A549 (cell line): ENCODE measurements around the gene SEMA5A. TPM values are rescaled to one million over a fixed set of nuclear protein-coding genes. Genes with fewer than 3 reads are reported as not detected.

Experiments used
- ATAC-seq, 2 experiments: fragments of 200-7000 bp in 1 of 2; fragments of >200 bp in 1 of 2; cut with Nextera tagmentation in 1 of 2; cut with Tn5 transposase in 1 of 2; 3 replicates each; pipeline versions ENCODE4 v1.8.0 to v1.9.1; 2018 to 2020; ENCODE audit warnings: mild to moderate bottlenecking in 1 of 2, moderate library complexity in 1 of 2
- CTCF ChIA-PET: fragments of 300-600 bp; sonication (Branson Sonifier 250); formaldehyde crosslinking; extraction: SDS; loops from one replicate; lab custom pipeline; 2021; ENCODE audit warnings: antibody characterized with exemption, inconsistent platforms; lab: Yijun Ruan, JAX
- POLR2A ChIA-PET: fragments of 350-600 bp; formaldehyde crosslinking; extraction: SDS; loops from one replicate; lab custom pipeline; 2021; ENCODE audit warnings: antibody characterized with exemption, inconsistent platforms; lab: Yijun Ruan, JAX
- DNase-seq, 2 experiments: peaks; one replicate each; pipeline versions ENCODE4 v3.0.0 to v3.0.0-alpha.2; 2011 to 2016; ENCODE audit warnings: low read depth in 1 of 2, low spot score in 1 of 2
- FAIRE-seq: peaks from 2 replicates; lab custom pipeline; 2011; peaks lifted over from hg19 to GRCh38; lab: Jason Lieb, UNC
- H3K27ac ChIP-seq, 2 experiments: fragments of >200 bp; sonication (Bioruptor Twin); formaldehyde crosslinking; 3 replicates each; pipeline ENCODE4 v1.5.1; 2016 to 2017
- H3K4me1 ChIP-seq: fragments of >200 bp; sonication (Bioruptor Twin); formaldehyde crosslinking; 3 replicates; pipeline ENCODE4 v1.6.1; 2016
- H3K4me2 ChIP-seq: fragments of >200 bp; sonication (Bioruptor Twin); formaldehyde crosslinking; 3 replicates; pipeline ENCODE4 v1.6.1; 2016
- H3K4me3 ChIP-seq: fragments of >200 bp; sonication (Bioruptor Twin); formaldehyde crosslinking; 3 replicates; pipeline ENCODE4 v1.5.1; 2016
- H3K9me3 ChIP-seq: fragments of >200 bp; sonication (Bioruptor Twin); formaldehyde crosslinking; 3 replicates; pipeline ENCODE4 v1.6.1; 2016
- CBX2 ChIP-seq: fragments of 200-600 bp; sonication (generic); IDR thresholded peaks from 2 replicates; pipeline ENCODE4 v1.6.1; 2016; ENCODE audit warnings: low read depth, mild to moderate bottlenecking, borderline replicate concordance
- CHD4 ChIP-seq: fragments of 200-600 bp; sonication (generic); IDR thresholded peaks from 2 replicates; pipeline ENCODE4 v1.6.1; 2016; ENCODE audit warnings: antibody characterized with exemption, mild to moderate bottlenecking, borderline replicate concordance
- EHF ChIP-seq: fragments of 250-450 bp; sonication (Bioruptor Pico); IDR thresholded peaks from 2 replicates; pipeline ENCODE4 v1.5.0; 2020; ENCODE audit warnings: mild to moderate bottlenecking
- EP300 ChIP-seq, 2 experiments: fragments of >200 bp; sonication (Bioruptor Twin); formaldehyde crosslinking; IDR thresholded peaks; 2 replicates in 1 of 2; 3 replicates in 1 of 2; pipeline ENCODE4 v1.6.1; 2016 to 2017
- ESRRA ChIP-seq: fragments of 150-350 bp; IDR thresholded peaks from 2 replicates; pipeline ENCODE4 v1.6.1; 2014; ENCODE audit warnings: mild to moderate bottlenecking, low read length, borderline replicate concordance
- HDAC2 ChIP-seq: fragments of 200-600 bp; sonication (generic); IDR thresholded peaks from 2 replicates; pipeline ENCODE4 v1.6.1; 2016
- HEYL ChIP-seq: fragments of 250-450 bp; sonication (Bioruptor Pico); IDR thresholded peaks from 2 replicates; pipeline ENCODE4 v1.8.0; 2021; ENCODE audit warnings: mild to moderate bottlenecking, moderate library complexity
- MAZ ChIP-seq: fragments of 150-350 bp; IDR thresholded peaks from 2 replicates; pipeline ENCODE4 v1.6.1; 2014; ENCODE audit warnings: antibody characterized with exemption, low read depth, low read length, borderline replicate concordance
- NFE2L2 ChIP-seq: fragments of 150-350 bp; conservative IDR thresholded peaks from 2 replicates; pipeline ENCODE4 v1.6.1; 2014; ENCODE audit warnings: low read length
- NPAS2 ChIP-seq: fragments of 250-450 bp; sonication (Bioruptor Pico); IDR thresholded peaks from 2 replicates; pipeline ENCODE4 v1.8.0; 2022; ENCODE audit warnings: mild to moderate bottlenecking, moderate library complexity, borderline replicate concordance
- PHF8 ChIP-seq: fragments of 200-600 bp; sonication (generic); IDR thresholded peaks from 2 replicates; pipeline ENCODE4 v1.6.1; 2016; ENCODE audit warnings: low read depth, mild to moderate bottlenecking, antibody characterized with exemption, moderate library complexity, borderline replicate concordance
- POLR2AphosphoS2 ChIP-seq: conservative IDR thresholded peaks from 2 replicates; pipeline ENCODE4 v1.6.1; 2012; ENCODE audit warnings: low read length, improper control_type of control experiment, inconsistent platforms
- RAD21 ChIP-seq, 2 experiments: fragments of >200 bp in 1 of 2; sonication (Bioruptor Twin) in 1 of 2; formaldehyde crosslinking in 1 of 2; IDR thresholded peaks in 1 of 2; conservative IDR thresholded peaks in 1 of 2; 2 replicates in 1 of 2; 3 replicates in 1 of 2; pipeline ENCODE4 v1.6.1; 2012 to 2018; ENCODE audit warnings: inconsistent platforms in 1 of 2
- RCOR1 ChIP-seq: fragments of 150-350 bp; IDR thresholded peaks from 2 replicates; pipeline ENCODE4 v1.6.1; 2014; ENCODE audit warnings: antibody characterized with exemption, low read length, low read depth
- RNF2 ChIP-seq: fragments of 200-600 bp; sonication (generic); IDR thresholded peaks from 2 replicates; pipeline ENCODE4 v1.6.1; 2016; ENCODE audit warnings: low read depth, mild to moderate bottlenecking, antibody characterized with exemption, moderate library complexity, borderline replicate concordance
- TFCP2L1 ChIP-seq: fragments of 250-450 bp; sonication (Bioruptor Pico); IDR thresholded peaks from 2 replicates; pipeline ENCODE4 v1.5.0; 2021; ENCODE audit warnings: mild to moderate bottlenecking
- TP53 ChIP-seq: fragments of 250-450 bp; sonication (Bioruptor Pico); IDR thresholded peaks from 2 replicates; pipeline ENCODE4 v1.5.0; 2021; ENCODE audit warnings: mild to moderate bottlenecking, moderate library complexity
- ZC3H11A ChIP-seq: fragments of 450-650 bp; IDR thresholded peaks from 2 replicates; pipeline ENCODE4 v1.6.1; 2014; ENCODE audit warnings: antibody characterized with exemption, mild to moderate bottlenecking
- ZSCAN20 ChIP-seq: fragments of 250-450 bp; sonication (Bioruptor Pico); IDR thresholded peaks from 2 replicates; pipeline ENCODE4 v1.8.0; 2022; ENCODE audit warnings: mild to moderate bottlenecking, moderate library complexity
- WGBS: methylation state at CpG from one replicate; pipeline ENCODE4 v1.1.6; 2017; ENCODE audit errors: missing lambda C conversion rate; 5-methylcytosine and 5-hydroxymethylcytosine counted together
- polyA plus RNA-seq, 4 experiments: library from polyadenylated mRNA; depleted of rRNA in 3 of 4; stranded (reverse); fragments of >200 nt; fragmentation: RNase III in 1 of 4; extraction: RNeasy Plus Mini Kit Qiagen cat#74134 plus additional on column Dnase treatment in 1 of 4; gene quantifications; 2 replicates in 3 of 4; 3 replicates in 1 of 4; pipeline ENCODE4 v1.2.3, GENCODE V29; 2011 to 2017
- TF ChIP-seq, protein P1 (sequence below): IDR thresholded peaks from 2 replicates; pipeline ENCODE4 v1.6.1; 2012
- TF ChIP-seq, protein P2 (sequence below): fragments of 250-450 bp; sonication (Bioruptor Pico); IDR thresholded peaks from 2 replicates; pipeline ENCODE4 v1.5.0; 2020; ENCODE audit warnings: low read depth, mild to moderate bottlenecking, moderate library complexity
- TF ChIP-seq, protein P3 (sequence below): fragments of 200-600 bp; sonication (generic); IDR thresholded peaks from 2 replicates; pipeline ENCODE4 v1.6.1; 2016; ENCODE audit warnings: antibody characterized with exemption, mild to moderate bottlenecking, moderate library complexity
- TF ChIP-seq, protein P4 (sequence below): fragments of >200 bp; sonication (Bioruptor Twin); formaldehyde crosslinking; IDR thresholded peaks from 3 replicates; pipeline ENCODE4 v1.6.1; 2016
- TF ChIP-seq, protein P5 (sequence below): fragments of 150-350 bp; IDR thresholded peaks from 2 replicates; pipeline ENCODE4 v1.6.1; 2014; ENCODE audit warnings: low read depth, mild to moderate bottlenecking, low read length

The SEMA5A gene
- polyA plus RNA-seq, 2 of the 4 experiments (the other 2 are of a cell fraction): not detected

DNA sequence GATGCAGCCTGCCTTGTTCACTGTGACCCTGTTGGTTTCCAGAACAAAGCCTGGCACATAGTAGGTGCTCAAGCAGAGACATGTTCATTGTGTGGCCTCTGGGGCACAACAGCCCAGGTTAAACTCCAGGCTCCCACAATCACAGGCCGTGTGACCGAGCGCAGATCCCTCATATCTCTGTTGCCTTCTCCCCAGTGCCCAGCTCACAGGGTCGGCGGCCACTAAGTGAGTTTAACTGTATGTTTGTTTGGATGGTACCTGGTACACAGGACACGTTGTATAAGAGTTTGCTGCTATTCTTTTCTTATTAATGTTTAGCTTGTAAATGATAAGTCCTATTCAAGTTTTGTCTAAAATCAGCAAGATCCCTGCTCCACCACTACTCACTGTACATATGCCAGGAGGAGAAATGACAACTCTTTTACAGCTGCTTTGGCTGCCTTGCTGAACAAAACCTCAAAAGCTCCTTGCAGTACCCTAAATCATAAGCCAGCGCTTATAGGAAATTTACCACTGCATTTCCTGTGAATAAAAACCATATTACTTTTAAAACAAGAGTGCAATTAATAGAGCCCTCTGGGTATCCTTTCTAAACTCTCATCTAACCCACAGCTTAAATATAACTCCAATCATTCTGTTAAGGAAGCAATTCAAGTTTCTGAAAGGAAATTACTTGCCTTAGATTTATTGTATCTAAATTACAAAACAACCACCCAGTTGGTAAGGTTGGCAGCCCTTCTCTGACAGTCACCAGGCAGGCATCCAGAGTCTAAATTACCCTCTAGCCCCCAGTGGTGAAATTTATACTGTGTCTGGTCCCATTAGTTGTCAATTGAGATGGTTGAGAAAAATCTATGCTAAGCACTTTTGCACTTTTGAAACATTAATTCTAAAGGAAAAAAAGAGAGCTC is 379.4 kb downstream of the SEMA5A start:
- ATAC-seq: no peak

DNA sequence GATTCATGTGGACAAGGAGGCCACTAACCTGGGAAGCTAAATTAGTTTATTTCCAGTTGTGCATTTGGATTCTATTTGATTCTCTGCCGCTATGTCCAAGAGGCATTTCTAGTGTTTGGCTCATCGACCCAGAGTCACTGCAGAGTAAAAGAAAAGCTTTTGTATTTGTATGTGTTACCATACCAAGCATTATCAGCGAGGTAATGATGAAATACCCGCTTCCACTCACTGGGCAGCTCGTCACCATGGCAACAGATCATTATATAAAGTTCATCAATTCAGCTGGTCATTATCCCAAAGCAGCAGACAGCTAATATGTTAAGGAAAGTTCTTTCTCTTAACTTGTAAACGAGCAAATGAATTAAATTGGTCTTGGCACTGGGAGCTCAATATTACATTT is 380.3 kb downstream of the SEMA5A start:
- FAIRE-seq (no peak), DNase-seq (no peak), ATAC-seq (no peak)
- CTCF ChIA-PET: interaction anchor here (1.0 kb wide), 1 partner anchor 42 kb away, joined by 3 read pairs; no protein-coding TSS in a partner anchor
- Histone ChIP-seq H3K4me3 (no peak overlapping the region), H3K9me3 (no peaks in the 10 kb centered on the region), H3K27ac (no peak overlapping the region), H3K4me2 (no peak overlapping the region), H3K4me1 (no peaks in the 10 kb centered on the region)
- TF ChIP-seq TP53 (CRISPR knock-in tag) (no peak), EHF (CRISPR knock-in tag) (no peak), ZSCAN20 (no peak), POLR2AphosphoS2 (no peak), MAZ (no peak), ZC3H11A (no peak)
- TF ChIP-seq, protein P1, sequence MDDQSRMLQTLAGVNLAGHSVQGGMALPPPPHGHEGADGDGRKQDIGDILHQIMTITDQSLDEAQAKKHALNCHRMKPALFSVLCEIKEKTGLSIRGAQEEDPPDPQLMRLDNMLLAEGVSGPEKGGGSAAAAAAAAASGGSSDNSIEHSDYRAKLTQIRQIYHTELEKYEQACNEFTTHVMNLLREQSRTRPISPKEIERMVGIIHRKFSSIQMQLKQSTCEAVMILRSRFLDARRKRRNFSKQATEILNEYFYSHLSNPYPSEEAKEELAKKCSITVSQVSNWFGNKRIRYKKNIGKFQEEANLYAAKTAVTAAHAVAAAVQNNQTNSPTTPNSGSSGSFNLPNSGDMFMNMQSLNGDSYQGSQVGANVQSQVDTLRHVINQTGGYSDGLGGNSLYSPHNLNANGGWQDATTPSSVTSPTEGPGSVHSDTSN: no peak
- TF ChIP-seq, protein P2, sequence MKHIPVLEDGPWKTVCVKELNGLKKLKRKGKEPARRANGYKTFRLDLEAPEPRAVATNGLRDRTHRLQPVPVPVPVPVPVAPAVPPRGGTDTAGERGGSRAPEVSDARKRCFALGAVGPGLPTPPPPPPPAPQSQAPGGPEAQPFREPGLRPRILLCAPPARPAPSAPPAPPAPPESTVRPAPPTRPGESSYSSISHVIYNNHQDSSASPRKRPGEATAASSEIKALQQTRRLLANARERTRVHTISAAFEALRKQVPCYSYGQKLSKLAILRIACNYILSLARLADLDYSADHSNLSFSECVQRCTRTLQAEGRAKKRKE: no peak
- 15% methylated on average over 6 of the region's 6 CpGs for WGBS
- POLR2A ChIA-PET: no interaction called here

More for the DNA sequence above, 379.4 kb downstream of the SEMA5A start:
- no peak overlapping the region for H3K27ac ChIP-seq
- H3K4me3 ChIP-seq: no peak overlapping the region
- ChIA-PET POLR2A (no interaction called here), CTCF (interaction anchor here (0.6 to 1.1 kb wide), 2 partner anchors 1238 to 1689 kb away, joined by 3 read pairs; no protein-coding TSS in a partner anchor)
- 32% methylated on average over 7 of the region's 7 CpGs for WGBS
- no peak overlapping the region for H3K4me2 ChIP-seq
- FAIRE-seq (no peak), DNase-seq (no peak)
- H3K9me3 ChIP-seq: no peaks in the 10 kb centered on the region
- TF ChIP-seq RAD21 (conservative IDR thresholded peaks at IDR 0.05 in 1 of 2, IDR thresholded peaks at IDR 0.05 in 1 of 2) (no peak), RNF2 (no peak), CHD4 (no peak), TFCP2L1 (CRISPR knock-in tag) (no peak), EP300 (IDR thresholded peaks at IDR 0.05) (no peak)
- TF ChIP-seq, protein P3, sequence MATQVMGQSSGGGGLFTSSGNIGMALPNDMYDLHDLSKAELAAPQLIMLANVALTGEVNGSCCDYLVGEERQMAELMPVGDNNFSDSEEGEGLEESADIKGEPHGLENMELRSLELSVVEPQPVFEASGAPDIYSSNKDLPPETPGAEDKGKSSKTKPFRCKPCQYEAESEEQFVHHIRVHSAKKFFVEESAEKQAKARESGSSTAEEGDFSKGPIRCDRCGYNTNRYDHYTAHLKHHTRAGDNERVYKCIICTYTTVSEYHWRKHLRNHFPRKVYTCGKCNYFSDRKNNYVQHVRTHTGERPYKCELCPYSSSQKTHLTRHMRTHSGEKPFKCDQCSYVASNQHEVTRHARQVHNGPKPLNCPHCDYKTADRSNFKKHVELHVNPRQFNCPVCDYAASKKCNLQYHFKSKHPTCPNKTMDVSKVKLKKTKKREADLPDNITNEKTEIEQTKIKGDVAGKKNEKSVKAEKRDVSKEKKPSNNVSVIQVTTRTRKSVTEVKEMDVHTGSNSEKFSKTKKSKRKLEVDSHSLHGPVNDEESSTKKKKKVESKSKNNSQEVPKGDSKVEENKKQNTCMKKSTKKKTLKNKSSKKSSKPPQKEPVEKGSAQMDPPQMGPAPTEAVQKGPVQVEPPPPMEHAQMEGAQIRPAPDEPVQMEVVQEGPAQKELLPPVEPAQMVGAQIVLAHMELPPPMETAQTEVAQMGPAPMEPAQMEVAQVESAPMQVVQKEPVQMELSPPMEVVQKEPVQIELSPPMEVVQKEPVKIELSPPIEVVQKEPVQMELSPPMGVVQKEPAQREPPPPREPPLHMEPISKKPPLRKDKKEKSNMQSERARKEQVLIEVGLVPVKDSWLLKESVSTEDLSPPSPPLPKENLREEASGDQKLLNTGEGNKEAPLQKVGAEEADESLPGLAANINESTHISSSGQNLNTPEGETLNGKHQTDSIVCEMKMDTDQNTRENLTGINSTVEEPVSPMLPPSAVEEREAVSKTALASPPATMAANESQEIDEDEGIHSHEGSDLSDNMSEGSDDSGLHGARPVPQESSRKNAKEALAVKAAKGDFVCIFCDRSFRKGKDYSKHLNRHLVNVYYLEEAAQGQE: no peak
- no peaks in the 10 kb centered on the region for H3K4me1 ChIP-seq

DNA sequence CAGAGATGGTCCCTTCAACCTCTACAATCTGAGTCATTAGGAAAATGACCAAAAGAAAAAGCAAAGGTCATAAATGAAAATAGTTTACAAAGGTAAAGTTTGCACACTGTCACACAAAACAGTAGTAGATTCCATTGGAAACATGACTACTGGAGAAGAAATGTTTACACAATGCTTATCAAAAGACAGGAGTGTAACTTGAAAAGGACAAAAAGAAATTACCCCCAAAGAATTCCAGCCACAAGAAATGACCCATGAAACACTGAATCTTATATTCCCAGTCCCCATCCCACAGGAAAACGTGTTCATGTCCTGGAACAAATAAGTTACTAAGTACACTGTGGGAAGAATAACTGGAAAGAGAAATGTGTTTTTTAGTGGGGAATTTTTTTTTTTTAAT is 385.1 kb downstream of the SEMA5A start:
- CTCF ChIA-PET: no interaction called here
- FAIRE-seq: no peak

More for the DNA sequence above, 385.1 kb downstream of the SEMA5A start:
- H3K27ac ChIP-seq: no peak overlapping the region
- H3K4me2 ChIP-seq: no peak overlapping the region
- POLR2A ChIA-PET: no interaction called here
- ATAC-seq: no peak
- no peaks in the 10 kb centered on the region for H3K4me1 ChIP-seq
- no peak overlapping the region for H3K4me3 ChIP-seq
- no peak for TF ChIP-seq HEYL
- no peak for TF ChIP-seq MAZ
- TF ChIP-seq CBX2: no peak
- TF ChIP-seq, protein P4, sequence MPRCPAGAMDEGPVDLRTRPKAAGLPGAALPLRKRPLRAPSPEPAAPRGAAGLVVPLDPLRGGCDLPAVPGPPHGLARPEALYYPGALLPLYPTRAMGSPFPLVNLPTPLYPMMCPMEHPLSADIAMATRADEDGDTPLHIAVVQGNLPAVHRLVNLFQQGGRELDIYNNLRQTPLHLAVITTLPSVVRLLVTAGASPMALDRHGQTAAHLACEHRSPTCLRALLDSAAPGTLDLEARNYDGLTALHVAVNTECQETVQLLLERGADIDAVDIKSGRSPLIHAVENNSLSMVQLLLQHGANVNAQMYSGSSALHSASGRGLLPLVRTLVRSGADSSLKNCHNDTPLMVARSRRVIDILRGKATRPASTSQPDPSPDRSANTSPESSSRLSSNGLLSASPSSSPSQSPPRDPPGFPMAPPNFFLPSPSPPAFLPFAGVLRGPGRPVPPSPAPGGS: no peak
- no peak for TF ChIP-seq PHF8
- no peak for TF ChIP-seq NPAS2 (CRISPR knock-in tag)
- TF ChIP-seq NFE2L2: no peak
- TF ChIP-seq, protein P5, sequence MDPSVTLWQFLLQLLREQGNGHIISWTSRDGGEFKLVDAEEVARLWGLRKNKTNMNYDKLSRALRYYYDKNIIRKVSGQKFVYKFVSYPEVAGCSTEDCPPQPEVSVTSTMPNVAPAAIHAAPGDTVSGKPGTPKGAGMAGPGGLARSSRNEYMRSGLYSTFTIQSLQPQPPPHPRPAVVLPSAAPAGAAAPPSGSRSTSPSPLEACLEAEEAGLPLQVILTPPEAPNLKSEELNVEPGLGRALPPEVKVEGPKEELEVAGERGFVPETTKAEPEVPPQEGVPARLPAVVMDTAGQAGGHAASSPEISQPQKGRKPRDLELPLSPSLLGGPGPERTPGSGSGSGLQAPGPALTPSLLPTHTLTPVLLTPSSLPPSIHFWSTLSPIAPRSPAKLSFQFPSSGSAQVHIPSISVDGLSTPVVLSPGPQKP: no peak
- TF ChIP-seq ESRRA: no peak
- no peak for TF ChIP-seq HDAC2
- no peak for TF ChIP-seq RCOR1
- TF ChIP-seq ZC3H11A: no peak
- 3% methylated on average over 1 of the region's 1 CpG for WGBS
- no peak for DNase-seq
- H3K9me3 ChIP-seq: no peaks in the 10 kb centered on the region
